GM04504 (cell line): ENCODE measurements around the gene SRP9.
A peak's percentile ranks its signal among the peaks of the same experiment; 100 is the strongest.
"Not testable (repeated sequence)": the region's sequence is repeated elsewhere in the genome, so short reads cannot be mapped to it uniquely, and the experiment has no call there.

Source experiments
- DNase-seq: peaks from one replicate; pipeline ENCODE4 v3.0.0-alpha.2; 2012; ENCODE audit warnings: low read depth

SRP9 gene

DNA sequence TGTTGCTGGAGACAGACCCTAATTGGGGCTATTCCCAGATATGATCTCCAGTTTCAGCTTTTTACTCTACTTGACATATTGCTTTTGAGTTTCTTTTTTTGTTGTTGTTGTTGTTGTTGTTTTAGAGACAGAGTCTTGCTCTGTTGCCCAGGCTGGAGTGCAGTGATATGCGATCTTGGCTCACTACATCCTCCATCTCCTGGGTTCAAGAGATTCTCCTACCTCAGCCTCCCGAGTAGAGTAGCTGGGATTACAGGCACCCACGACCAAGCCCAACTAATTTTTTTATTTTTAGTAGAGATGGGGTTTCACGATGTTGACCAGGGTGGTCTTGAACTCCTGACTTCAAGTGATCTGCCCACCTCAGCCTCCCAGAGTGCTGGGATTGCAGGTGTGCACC is 1.3 kb upstream of the SRP9 start:
- no peak for DNase-seq

- no peak for DNase-seq
Measured at GRCh38 chr1:225777058-225777582, 506 bp upstream of the SRP9 start.

DNA sequence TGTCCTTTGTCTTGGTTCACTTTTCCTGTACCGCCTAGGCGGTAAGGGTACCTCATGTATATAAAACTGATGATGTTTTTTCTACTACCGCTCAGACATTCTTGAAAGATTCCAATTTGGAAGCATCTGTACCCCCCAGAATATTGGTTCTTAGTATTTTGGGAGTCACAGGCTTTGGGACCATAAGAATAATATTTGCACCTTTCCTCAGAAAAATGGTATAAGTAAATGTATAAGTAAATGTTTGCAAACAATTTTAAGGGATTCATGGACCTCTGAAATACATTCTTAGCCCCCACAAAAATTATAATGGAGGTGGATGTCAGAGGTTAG is 677 bp downstream of the SRP9 start:
- DNase-seq: no peak

DNA sequence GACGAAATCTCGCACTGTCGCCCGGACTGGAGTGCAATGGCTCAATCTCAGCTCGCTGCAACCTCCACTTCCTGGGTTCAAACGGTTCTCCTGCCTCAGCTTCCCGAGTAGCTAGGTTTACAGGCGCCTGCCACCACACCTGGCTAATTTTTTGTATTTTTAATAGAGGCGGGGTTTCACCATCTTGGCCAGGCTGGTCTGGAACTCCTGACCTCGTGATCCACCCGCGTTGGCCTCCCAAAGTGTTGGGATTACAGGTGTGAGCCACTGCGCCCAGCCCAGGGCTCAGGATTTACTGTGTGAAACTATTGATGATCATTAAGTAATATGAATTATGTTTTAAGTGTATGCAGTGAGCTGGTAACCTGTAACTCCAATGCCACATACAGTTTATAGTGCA is 1.5 kb downstream of the SRP9 start:
- DNase-seq: not testable (repeated sequence)

GRCh38 chr1:225780134-225780533 is 2.5 kb downstream of the SRP9 start:
- no peak for DNase-seq

DNA sequence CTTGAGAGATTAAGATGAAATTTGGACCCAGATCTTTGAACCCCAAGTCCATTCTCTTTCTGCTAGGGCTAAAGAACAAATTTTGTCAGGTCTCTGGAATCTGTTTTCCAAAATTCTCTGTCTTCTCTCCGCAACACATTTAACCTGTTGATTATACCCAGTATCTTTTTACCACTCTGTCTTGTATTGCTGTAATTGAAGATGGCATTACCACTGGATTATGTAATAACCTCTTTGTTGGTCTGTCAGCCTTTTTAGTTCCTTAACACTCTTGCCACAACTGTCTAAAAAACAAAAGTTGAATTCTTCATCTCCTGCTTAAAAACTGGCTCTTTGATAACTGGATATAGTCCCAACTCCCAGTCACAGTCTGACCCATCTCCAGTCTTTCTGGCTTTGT is 3.0 kb downstream of the SRP9 start:
- DNase-seq: no peak

DNA sequence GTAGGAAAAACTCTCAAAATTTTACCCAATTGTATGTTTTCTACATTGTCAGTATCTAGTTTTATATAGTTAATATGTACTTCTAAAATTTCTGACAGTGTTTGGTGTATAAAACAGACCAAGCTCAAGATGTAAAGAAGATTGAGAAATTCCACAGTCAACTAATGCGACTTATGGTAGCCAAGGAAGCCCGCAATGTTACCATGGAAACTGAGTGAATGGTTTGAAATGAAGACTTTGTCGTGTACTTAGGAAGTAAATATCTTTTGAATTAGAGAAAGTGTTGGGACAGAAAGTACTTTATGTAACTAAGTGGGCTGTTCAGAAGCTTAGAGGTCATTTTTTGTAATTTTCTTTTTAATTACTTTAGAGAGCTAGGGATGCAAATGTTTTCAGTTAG is 11.5 kb downstream of the SRP9 start:
- not testable (repeated sequence) for DNase-seq

- no peak for DNase-seq
Measured at GRCh38 chr1:225794954-225795353, 17.3 kb downstream of the SRP9 start.

GRCh38 chr1:225796097-225796496 is 18.5 kb downstream of the SRP9 start:
- not testable (repeated sequence) for DNase-seq

GRCh38 chr1:225801146-225801545 is 23.5 kb downstream of the SRP9 start:
- DNase-seq: not testable (repeated sequence)

GRCh38 chr1:225806249-225806648 is 28.6 kb downstream of the SRP9 start:
- DNase-seq: no peak

DNA sequence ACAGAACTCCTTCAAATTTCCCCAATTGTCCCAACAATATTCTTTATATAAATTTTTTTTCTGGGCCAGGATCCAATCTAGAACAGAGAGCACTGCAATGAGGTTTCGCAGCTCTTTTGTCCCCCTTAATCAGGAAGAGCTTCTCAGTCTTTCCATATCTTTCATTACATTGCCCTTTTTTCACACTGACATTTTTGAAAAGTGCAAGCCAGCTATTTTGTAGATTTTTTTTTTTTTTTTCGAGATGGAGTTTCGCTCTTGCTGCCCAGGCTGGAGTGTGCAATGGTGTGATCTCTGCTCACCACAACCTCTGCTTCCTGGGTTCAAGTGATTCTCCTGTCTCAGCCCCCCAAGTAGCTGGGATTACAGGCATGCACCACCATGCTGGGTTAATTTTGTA is 29.1 kb downstream of the SRP9 start:
- DNase-seq: not testable (repeated sequence)

- DNase-seq: no peak
Measured at GRCh38 chr1:225808136-225808535, 30.5 kb downstream of the SRP9 start.

DNA sequence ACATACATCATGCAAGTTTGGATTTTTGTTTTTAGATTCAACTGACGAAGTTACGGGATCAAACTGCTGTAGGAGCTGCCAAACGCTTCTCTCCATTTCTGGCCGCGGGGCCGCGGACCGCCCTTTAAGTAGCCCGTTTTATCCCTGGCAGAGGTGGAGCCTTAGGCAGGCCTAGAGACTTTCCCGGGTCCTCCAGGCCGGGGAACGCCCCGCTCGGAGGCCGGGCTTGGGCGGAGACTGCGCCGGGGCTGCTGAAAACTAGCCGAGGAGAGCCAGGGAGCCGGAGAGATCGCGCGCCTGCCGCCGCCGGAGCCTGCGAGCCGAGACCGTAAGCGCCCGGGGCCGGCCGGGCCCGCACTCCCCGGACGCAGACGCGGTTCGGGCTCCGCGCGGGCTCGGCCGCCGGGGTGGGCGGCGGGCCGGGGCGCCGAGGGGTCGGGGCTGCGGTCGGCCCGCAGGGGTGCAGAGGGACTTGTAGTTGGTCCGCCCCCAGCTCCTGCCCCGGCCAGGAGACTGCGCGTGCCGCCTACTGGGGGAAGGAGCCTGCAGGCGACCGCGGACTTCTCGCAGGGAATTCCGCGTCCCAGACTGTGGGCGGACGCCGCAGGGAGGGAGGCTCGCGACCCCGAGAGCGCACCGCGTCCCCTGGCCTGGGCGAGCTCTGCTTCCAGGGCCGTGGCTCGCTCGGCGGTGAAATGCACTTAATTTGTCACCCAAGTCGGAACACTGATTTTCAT is 32.4 kb downstream of the SRP9 start, which contains the start of gene EPHX1:
Gene EPHX1, plus strand, starts transcription at position 283 of the 737 bp plus-strand sequence. CDS start 18,606 bp downstream, outside the sequence.
- peak; percentile 76 for DNase-seq

DNA sequence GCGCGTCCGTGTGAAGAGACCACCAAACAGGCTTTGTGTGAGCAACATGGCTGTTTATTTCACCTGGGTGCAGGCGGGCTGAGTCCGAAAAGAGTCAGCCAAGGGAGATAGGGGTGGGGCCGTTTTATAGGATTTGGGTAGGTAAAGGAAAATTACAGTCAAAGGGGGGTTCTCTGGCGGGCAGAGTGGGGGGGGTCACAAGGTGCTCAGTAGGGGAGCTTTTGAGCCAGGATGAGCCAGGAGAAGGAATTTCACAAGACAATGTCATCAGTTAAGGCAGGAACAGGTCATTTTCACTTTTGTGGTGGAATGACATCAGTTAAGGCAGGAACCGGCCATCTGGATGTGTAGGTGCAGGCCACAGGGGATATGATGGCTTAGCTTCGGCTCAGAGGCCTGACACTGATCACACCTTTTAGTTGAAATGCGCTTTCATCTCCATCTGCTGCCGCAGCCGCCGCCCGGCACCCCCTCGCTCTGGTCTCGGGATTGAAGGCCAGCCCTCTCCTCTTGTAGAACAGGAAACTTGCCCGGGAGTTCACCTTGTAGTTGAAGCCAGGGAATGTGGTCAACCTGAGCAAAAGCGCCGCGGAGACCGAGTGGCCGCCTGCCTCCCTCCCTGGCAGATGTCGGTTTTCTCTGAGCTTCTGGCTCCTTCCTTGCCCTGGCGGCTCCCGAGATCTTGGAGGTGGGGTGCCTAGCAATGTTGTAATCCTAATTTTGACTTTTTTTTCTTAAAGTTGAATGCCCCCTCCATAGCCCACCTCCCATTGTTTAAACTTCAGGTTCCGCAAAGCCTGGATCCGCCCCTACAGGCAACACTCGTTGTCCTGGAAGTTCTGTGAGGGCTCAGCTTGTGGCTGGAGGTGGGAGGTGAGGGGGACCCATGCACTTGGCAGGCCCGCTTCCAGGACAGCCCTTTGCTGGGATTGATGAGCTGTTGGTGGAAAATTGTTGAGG is 33.2 kb downstream of the SRP9 start:
- not testable (repeated sequence) for DNase-seq

DNA sequence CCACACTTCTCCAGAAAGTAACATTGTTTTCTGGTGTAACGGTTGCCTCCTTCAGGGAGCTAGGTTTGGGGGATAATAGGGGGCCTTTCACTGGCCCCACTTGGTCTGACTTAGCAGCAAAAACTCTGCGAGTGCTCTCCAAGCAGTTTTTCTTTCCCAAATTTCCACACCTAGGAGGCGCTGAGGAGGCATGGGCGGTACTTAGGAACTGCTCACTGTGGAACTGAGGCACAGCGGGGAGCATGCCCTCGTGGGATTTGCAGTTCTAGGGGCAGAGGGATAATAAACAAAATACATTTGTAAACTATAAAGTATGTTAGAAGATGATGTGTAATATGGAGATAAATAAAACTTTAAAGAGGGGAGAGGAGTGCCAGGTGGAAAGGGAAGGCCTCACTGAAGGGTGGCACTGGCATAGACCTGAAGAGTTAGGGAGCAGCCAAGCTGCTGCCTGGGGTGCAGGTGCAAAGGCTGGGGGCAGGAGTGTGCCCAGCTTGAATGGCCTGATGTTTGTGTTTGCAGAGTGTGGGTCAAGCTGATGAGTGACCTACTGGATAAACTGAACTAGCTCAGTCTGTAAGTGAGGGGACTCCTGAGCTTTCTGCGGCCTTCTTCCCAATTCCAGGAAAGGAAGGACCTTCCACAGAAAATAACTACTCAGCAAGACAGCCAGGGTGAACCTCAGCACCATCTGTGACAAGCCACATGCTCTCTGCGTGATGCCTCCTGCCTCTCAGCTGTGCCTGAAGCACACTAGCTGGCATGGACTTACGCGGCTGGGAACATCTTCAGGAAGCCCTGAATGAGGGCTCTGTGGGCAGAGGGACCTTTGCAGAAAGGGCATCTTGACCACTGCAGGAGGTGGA is 34.2 kb downstream of the SRP9 start:
- no peak for DNase-seq

GRCh38 chr1:225812488-225813213 is 35.0 kb downstream of the SRP9 start:
- no peak for DNase-seq

DNA sequence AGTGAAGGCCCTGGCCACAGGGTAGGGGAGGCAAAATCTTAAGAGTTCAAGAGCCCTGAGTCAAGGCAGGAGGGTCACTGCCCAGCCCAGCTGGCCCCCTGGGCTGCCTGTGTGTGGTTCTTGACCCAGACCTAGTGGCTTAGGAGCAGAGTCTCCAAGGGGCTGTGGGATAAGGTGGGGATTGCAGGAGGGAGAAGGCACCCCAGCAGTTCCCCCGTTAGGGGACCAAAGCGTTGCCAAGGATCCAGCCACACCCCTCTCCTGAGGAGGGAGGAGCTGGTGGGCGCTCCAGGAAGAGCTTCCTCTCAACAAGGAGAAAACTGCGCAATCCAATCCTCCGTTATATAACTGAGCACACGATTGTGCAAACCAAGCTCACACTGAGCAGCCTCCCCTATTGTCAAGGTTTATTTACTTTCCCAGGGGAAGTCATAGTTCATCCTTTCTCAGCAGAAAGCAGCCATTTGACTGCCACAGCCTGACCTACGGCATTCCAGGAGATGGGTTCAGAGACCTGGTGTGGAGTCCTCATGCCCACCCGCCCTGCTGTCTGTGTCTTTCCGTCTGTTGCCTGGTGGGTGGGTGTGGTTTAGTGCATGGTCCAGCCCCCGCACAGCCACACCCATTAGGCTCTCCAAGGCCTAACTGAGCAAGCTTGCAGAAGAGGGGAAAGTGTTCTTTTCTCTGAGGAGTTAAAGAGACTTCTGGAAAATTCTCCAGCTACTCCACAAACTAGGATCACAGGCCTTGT is 35.8 kb downstream of the SRP9 start:
- DNase-seq: peak; percentile 57

GRCh38 chr1:225814381-225814780 is 36.8 kb downstream of the SRP9 start:
- no peak for DNase-seq

- not testable (repeated sequence) for DNase-seq
Measured at GRCh38 chr1:225815090-225815489, 37.5 kb downstream of the SRP9 start.
